Cardiac muscle cell (in vitro differentiated cells and primary cell): ENCODE data around the gene PLCH2. TPM values are rescaled to one million over a fixed set of nuclear protein-coding genes. Genes with fewer than 3 reads are reported as not detected.

Experiments used
- DNase-seq, 2 donors: peaks; one replicate each; pipeline versions ENCODE4 v3.0.0 to v3.0.0-alpha.2; 2010 to 2017; ENCODE audit warnings: low read depth in 1 of 2, low spot score in 1 of 2
- H3K27ac ChIP-seq: fragments of 200-600 bp; sonication (generic); 2 replicates; pipeline ENCODE4 v1.5.1; 2016
- H3K27me3 ChIP-seq: fragments of 200-600 bp; sonication (generic); 2 replicates; pipeline ENCODE4 v1.6.0; 2016; ENCODE audit warnings: control low read depth
- H3K36me3 ChIP-seq: fragments of 200-600 bp; sonication (generic); 2 replicates; pipeline ENCODE4 v1.5.1; 2016; ENCODE audit warnings: control low read depth
- H3K4me1 ChIP-seq: fragments of 200-600 bp; sonication (generic); 2 replicates; pipeline ENCODE4 v1.8.1; 2017; ENCODE audit warnings: low read depth, mild to moderate bottlenecking, mixed run types
- H3K4me3 ChIP-seq: fragments of 200-600 bp; sonication (generic); 2 replicates; pipeline ENCODE4 v1.5.1; 2016; ENCODE audit warnings: mild to moderate bottlenecking
- H3K9me3 ChIP-seq: fragments of 200-600 bp; sonication (generic); 2 replicates; pipeline ENCODE4 v1.5.1; 2017; ENCODE audit warnings: low read depth, mild to moderate bottlenecking, control low read depth
- CTCF ChIP-seq: IDR thresholded peaks from 2 replicates; pipeline ENCODE4 v1.5.1; 2012; ENCODE audit warnings: low read depth, mild to moderate bottlenecking, low read length
- polyA plus RNA-seq: library from polyadenylated mRNA; unstranded; fragments of >200 nt; fragmentation: Nextera tagmentation; extraction: Ambion mirVana; gene quantifications from 2 replicates; pipeline ENCODE4 v1.2.1, GENCODE V29; 2016
- total RNA-seq: library from RNA; depleted of rRNA; stranded (reverse); fragments of >200 nt; gene quantifications from 2 replicates; pipeline ENCODE4 v1.2.3, GENCODE V29; 2016

The PLCH2 gene
- total and polyA plus RNA-seq, 2 experiments from 2014 or later = 0.33 to 0.44 TPM

- DNase-seq = peak in 1 of 2 donors; percentile 35
- no peaks in the 10 kb centered on the region for H3K9me3 ChIP-seq
- no peak overlapping the region for H3K27ac ChIP-seq
- no peaks in the 10 kb centered on the region for H3K4me1 ChIP-seq
- no peak for TF ChIP-seq CTCF
- peaks cover 89% of the 10 kb centered on the region for H3K27me3 ChIP-seq
- H3K36me3 ChIP-seq = no peaks in the 10 kb centered on the region
- no peak overlapping the region for H3K4me3 ChIP-seq
These were observed 58.8 kb downstream of the PLCH2 start for GRCh38 chr1:2534687-2535441.

- DNase-seq = no peak
- Histone ChIP-seq H3K4me1 (no peaks in the 10 kb centered on the region), H3K9me3 (no peaks in the 10 kb centered on the region), H3K4me3 (no peak overlapping the region), H3K36me3 (no peaks in the 10 kb centered on the region), H3K27ac (no peak overlapping the region), H3K27me3 (peaks cover 87% of the 10 kb centered on the region)
- TF ChIP-seq CTCF = no peak
These were observed 59.4 kb downstream of the PLCH2 start for GRCh38 chr1:2535455-2535854.

- Histone ChIP-seq H3K27me3 (peaks cover 87% of the 10 kb centered on the region), H3K9me3 (no peaks in the 10 kb centered on the region), H3K27ac (no peak overlapping the region), H3K4me3 (no peak overlapping the region), H3K4me1 (no peaks in the 10 kb centered on the region), H3K36me3 (no peaks in the 10 kb centered on the region)
- no peak for TF ChIP-seq CTCF
- no peak for DNase-seq
These were observed 59.9 kb downstream of the PLCH2 start for GRCh38 chr1:2535981-2536380.

GRCh38 chr1:2537784-2538115 is 61.7 kb downstream of the PLCH2 start:
- H3K36me3 ChIP-seq = no peaks in the 10 kb centered on the region
- H3K9me3 ChIP-seq = no peaks in the 10 kb centered on the region
- H3K27me3 ChIP-seq = peaks cover 71% of the 10 kb centered on the region
- TF ChIP-seq CTCF = no peak
- H3K4me1 ChIP-seq = no peaks in the 10 kb centered on the region
- H3K27ac ChIP-seq = no peak overlapping the region
- no peak overlapping the region for H3K4me3 ChIP-seq
- no peak for DNase-seq

- Histone ChIP-seq H3K36me3 (no peaks in the 10 kb centered on the region), H3K9me3 (no peaks in the 10 kb centered on the region), H3K4me3 (no peak overlapping the region), H3K4me1 (peaks cover 3% of the 10 kb centered on the region), H3K27ac (no peak overlapping the region), H3K27me3 (peaks cover 65% of the 10 kb centered on the region)
- DNase-seq = no peak
- no peak for TF ChIP-seq CTCF
These were observed 62.3 kb downstream of the PLCH2 start for GRCh38 chr1:2538376-2538775.

GRCh38 chr1:2538872-2539271 is 62.8 kb downstream of the PLCH2 start:
- Histone ChIP-seq H3K27ac (no peak overlapping the region), H3K36me3 (no peaks in the 10 kb centered on the region), H3K4me1 (peaks cover 8% of the 10 kb centered on the region), H3K27me3 (peaks cover 60% of the 10 kb centered on the region), H3K9me3 (no peaks in the 10 kb centered on the region), H3K4me3 (no peak overlapping the region)
- DNase-seq = no peak
- TF ChIP-seq CTCF = no peak
